ENCODE measurements around the gene FMO1. TPM values are rescaled to one million over a fixed set of nuclear protein-coding genes. Genes with fewer than 3 reads are reported as not detected.

The FMO1 gene, protein sequence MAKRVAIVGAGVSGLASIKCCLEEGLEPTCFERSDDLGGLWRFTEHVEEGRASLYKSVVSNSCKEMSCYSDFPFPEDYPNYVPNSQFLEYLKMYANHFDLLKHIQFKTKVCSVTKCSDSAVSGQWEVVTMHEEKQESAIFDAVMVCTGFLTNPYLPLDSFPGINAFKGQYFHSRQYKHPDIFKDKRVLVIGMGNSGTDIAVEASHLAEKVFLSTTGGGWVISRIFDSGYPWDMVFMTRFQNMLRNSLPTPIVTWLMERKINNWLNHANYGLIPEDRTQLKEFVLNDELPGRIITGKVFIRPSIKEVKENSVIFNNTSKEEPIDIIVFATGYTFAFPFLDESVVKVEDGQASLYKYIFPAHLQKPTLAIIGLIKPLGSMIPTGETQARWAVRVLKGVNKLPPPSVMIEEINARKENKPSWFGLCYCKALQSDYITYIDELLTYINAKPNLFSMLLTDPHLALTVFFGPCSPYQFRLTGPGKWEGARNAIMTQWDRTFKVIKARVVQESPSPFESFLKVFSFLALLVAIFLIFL
- total RNA-seq = 1 to 10 TPM in 1 of 4 donors, under 1 TPM in 3; 0.21 to 2.9 (median 0.67) TPM

DNA sequence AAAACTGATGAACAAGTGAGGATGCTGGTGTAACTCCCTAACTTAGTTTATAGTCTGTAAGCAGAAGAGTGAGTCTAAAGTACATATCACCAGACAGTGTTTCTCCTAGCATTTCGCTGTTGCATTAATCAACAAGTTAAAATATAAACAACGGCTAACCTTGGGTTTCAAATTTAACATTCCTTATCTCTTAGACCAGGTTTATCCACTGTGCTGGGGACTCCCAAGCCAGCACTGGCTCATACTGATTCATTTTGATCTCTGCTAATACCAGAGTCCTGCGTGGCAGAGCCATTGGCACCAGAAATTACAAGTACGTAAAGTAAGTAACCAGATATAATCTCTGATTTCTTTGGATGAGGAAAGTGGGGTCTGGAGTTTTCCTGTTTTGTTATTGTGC is at the start of gene FMO1:
Gene FMO1 (plus strand): TSS at position 193 of the 400 bp plus-strand sequence. CDS start 9,594 bp downstream, outside the sequence.
- TF ChIP-seq POLR2A (IDR thresholded peaks at IDR 0.05) = no peak
- TF ChIP-seq EP300 (IDR thresholded peaks at IDR 0.05) = no peak
- TF ChIP-seq, protein P1, sequence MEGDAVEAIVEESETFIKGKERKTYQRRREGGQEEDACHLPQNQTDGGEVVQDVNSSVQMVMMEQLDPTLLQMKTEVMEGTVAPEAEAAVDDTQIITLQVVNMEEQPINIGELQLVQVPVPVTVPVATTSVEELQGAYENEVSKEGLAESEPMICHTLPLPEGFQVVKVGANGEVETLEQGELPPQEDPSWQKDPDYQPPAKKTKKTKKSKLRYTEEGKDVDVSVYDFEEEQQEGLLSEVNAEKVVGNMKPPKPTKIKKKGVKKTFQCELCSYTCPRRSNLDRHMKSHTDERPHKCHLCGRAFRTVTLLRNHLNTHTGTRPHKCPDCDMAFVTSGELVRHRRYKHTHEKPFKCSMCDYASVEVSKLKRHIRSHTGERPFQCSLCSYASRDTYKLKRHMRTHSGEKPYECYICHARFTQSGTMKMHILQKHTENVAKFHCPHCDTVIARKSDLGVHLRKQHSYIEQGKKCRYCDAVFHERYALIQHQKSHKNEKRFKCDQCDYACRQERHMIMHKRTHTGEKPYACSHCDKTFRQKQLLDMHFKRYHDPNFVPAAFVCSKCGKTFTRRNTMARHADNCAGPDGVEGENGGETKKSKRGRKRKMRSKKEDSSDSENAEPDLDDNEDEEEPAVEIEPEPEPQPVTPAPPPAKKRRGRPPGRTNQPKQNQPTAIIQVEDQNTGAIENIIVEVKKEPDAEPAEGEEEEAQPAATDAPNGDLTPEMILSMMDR (IDR thresholded peaks at IDR 0.05) = no peak
- Histone ChIP-seq H3K4me3 (no peak within 1 kb of the TSS), H3K4me1 (peaks cover 0 to 13% (median 4%) of the 10 kb centered on the region in 4 donors), H3K27me3 (peaks cover 0 to 10% of the 10 kb centered on the region in 2 donors), H3K27ac (no peak within 1 kb of the TSS), H3K36me3 (no peaks in the 10 kb centered on the region), H3K9me3 (no peaks in the 10 kb centered on the region)
- no peak for DNase-seq (ENCODE audit: low spot score in 2 of 2)
- 91 to 95% methylated on average over 4 of the region's 4 CpGs for WGBS, 2 donors

GRCh38 chr1:171204296-171204695 is 44.0 kb upstream of the FMO1 start:
- Histone ChIP-seq H3K9me3 (no peaks in the 10 kb centered on the region), H3K27ac (no peak overlapping the region), H3K4me3 (no peak overlapping the region), H3K27me3 (no peaks in the 10 kb centered on the region), H3K36me3 (peaks cover 0 to 3% (median 0%) of the 10 kb centered on the region in 3 donors), H3K4me1 (no peaks in the 10 kb centered on the region)
- WGBS, 2 donors = 61 to 66% methylated on average over 5 of the region's 5 CpGs
- no peak for DNase-seq (ENCODE audit: low spot score in 2 of 2)
- no peak for TF ChIP-seq POLR2A (IDR thresholded peaks at IDR 0.05)
- TF ChIP-seq EP300 (IDR thresholded peaks at IDR 0.05) = no peak
- TF ChIP-seq, protein P1 (IDR thresholded peaks at IDR 0.05) = no peak

DNA sequence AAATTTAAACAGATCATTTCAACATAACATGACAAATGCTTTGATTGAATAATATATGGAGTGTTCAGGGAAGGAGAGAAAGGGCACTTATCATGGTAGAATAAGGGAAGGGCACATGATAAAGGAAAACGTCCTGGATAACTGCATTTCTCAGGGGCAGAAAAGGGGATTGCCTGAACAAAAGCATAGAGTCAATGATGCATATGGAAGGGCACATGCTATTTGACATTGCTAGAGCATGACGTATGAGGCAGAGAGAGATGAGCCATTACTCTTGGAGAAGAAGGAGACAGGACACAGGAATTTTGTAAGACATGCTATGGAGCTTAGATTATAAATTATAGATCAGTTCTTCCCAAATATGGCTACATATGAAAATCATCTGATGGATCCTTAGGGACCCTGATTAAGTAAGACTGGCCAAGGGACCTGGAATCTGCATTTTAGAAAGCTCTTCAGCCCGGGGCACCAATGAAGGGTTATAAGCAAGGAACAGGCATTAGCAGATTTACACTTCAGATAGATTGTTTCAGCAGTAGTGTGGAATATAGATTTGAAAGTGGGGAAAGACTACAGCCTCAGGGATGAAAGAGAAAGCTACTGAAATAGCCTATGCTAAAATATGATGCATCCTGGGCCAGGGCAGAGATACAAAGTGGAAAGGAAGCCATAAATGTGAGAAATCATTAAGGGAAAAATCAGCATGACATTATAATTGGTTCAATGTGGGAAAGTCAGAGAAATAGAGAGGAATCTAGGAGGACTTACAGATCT is 41.9 kb upstream of the FMO1 start:
- no peak for DNase-seq (ENCODE audit: low spot score in 2 of 2)
- H3K36me3 ChIP-seq = peaks cover 0 to 3% (median 0%) of the 10 kb centered on the region in 3 donors
- H3K27me3 ChIP-seq = no peaks in the 10 kb centered on the region
- peak overlapping the region in 1 of 4 donors; percentile 8 for H3K27ac ChIP-seq
- H3K4me3 ChIP-seq = no peak overlapping the region
- peaks cover 0 to 10% (median 0%) of the 10 kb centered on the region in 4 donors for H3K4me1 ChIP-seq
- 48 to 71% methylated on average over 3 of the region's 3 CpGs for WGBS, 2 donors
- H3K9me3 ChIP-seq = no peaks in the 10 kb centered on the region
- no peak for TF ChIP-seq EP300 (IDR thresholded peaks at IDR 0.05)
- TF ChIP-seq, protein P1 (IDR thresholded peaks at IDR 0.05) = no peak

DNA sequence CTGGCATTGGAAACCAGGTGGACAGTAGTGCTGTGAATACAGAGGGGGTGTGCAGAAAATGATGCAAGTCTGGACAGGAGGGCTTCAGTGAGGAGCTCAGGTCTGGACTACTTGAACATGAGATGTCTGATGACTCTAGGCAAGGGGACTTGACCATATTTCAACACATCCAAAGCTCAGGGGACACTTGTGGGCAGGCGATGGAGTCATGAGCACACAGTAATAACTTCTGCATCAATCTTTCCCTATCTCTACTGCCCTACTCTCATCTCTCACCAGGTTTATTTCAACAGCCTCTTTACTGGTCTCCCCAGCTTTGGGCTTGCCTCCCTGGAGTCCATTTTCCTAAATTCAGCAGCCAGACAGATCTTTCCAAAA is 41.3 kb upstream of the FMO1 start:
- 80 to 84% methylated on average over 1 of the region's 1 CpG for WGBS, 2 donors
- TF ChIP-seq POLR2A (IDR thresholded peaks at IDR 0.05) (no peak), EP300 (IDR thresholded peaks at IDR 0.05) (peak in 1 of 2 donors; percentile 67)
- TF ChIP-seq, protein P1 (IDR thresholded peaks at IDR 0.05) = no peak

More for the DNA sequence above, 41.3 kb upstream of the FMO1 start:
- Histone ChIP-seq H3K27ac (peak overlapping the region in 1 of 4 donors; percentile 8), H3K4me1 (peaks cover 0 to 10% (median 0%) of the 10 kb centered on the region in 4 donors), H3K9me3 (no peaks in the 10 kb centered on the region), H3K4me3 (no peak overlapping the region), H3K27me3 (no peaks in the 10 kb centered on the region), H3K36me3 (peaks cover 0 to 3% (median 0%) of the 10 kb centered on the region in 3 donors)
- peak in 1 of 2 donors; percentile 62 for DNase-seq (ENCODE audit: low spot score in 2 of 2)
